DOHH2 (cell line): ENCODE measurements around the gene ZFPM1.

ENCODE experiments used
- H3F3A ChIP-seq: fragments of 200-600 bp; sonication (generic), shearing (Covaris generic); 2 replicates; pipeline ENCODE4 v1.6.0; 2016; ENCODE audit warnings: antibody characterized with exemption, mild to moderate bottlenecking; ENCODE audit not compliant: control insufficient read depth, insufficient read depth
- H3K27ac ChIP-seq: fragments of 200-600 bp; sonication (generic); 2 replicates; pipeline ENCODE4 v1.5.1; 2014; ENCODE audit warnings: low read depth, mild to moderate bottlenecking, low read length, moderate library complexity
- H3K27me3 ChIP-seq: fragments of 200-600 bp; sonication (generic); 2 replicates; pipeline ENCODE4 v1.6.1; 2014; ENCODE audit warnings: mild to moderate bottlenecking, low read length, mixed read lengths; ENCODE audit not compliant: control insufficient read depth
- H3K36me3 ChIP-seq: fragments of 200-600 bp; sonication (generic); 2 replicates; pipeline ENCODE4 v1.6.1; 2014; ENCODE audit warnings: mild to moderate bottlenecking, low read length, moderate library complexity, mixed read lengths; ENCODE audit not compliant: control insufficient read depth
- H3K4me1 ChIP-seq: fragments of 200-600 bp; sonication (generic); 2 replicates; pipeline ENCODE4 v1.6.1; 2014; ENCODE audit warnings: mild to moderate bottlenecking, low read length, mixed read lengths; ENCODE audit not compliant: control insufficient read depth
- H3K4me2 ChIP-seq: fragments of 200-600 bp; sonication (generic); 2 replicates; pipeline ENCODE4 v1.6.0; 2014; ENCODE audit warnings: mild to moderate bottlenecking, low read length, moderate library complexity
- H3K4me3 ChIP-seq: fragments of 200-600 bp; sonication (generic); 2 replicates; pipeline ENCODE4 v1.5.1; 2014; ENCODE audit warnings: mild to moderate bottlenecking, low read length, mixed read lengths
- H3K79me2 ChIP-seq: fragments of 200-600 bp; sonication (generic); 2 replicates; pipeline ENCODE4 v1.6.1; 2014; ENCODE audit warnings: mild to moderate bottlenecking, low read length, mixed read lengths; ENCODE audit not compliant: control insufficient read depth
- H3K9me2 ChIP-seq: fragments of 200-600 bp; sonication (generic); replicated peaks from 2 replicates; pipeline ENCODE4 v1.6.1; 2014; ENCODE audit warnings: mild to moderate bottlenecking, low read length, mixed read lengths; ENCODE audit not compliant: control insufficient read depth
- H3K9me3 ChIP-seq: fragments of 200-600 bp; sonication (generic); 2 replicates; pipeline ENCODE4 v1.6.1; 2014; ENCODE audit warnings: antibody characterized with exemption, low read length, mixed read lengths; ENCODE audit not compliant: control insufficient read depth, insufficient read depth
- H4K20me1 ChIP-seq: fragments of 200-600 bp; sonication (generic); 2 replicates; pipeline ENCODE4 v1.6.0; 2014; ENCODE audit warnings: low read depth, mild to moderate bottlenecking, antibody characterized with exemption, low read length, moderate library complexity; ENCODE audit not compliant: control insufficient read depth, insufficient read depth
- CTCF ChIP-seq: fragments of 200-600 bp; sonication (generic); IDR thresholded peaks from one replicate; pipeline ENCODE4 v1.5.1; 2014; ENCODE audit warnings: antibody characterized with exemption, mild to moderate bottlenecking, low read depth, low read length; ENCODE audit not compliant: poor library complexity, severe bottlenecking
- EZH2phosphoT487 ChIP-seq: fragments of 200-600 bp; sonication (generic); IDR thresholded peaks from 2 replicates; pipeline ENCODE4 v1.6.1; 2017; ENCODE audit warnings: borderline replicate concordance, mild to moderate bottlenecking, antibody characterized with exemption, low read length, moderate library complexity, mixed read lengths

ZFPM1 gene

GRCh38 chr16:88554711-88555264, 101.7 kb downstream of the ZFPM1 start:
- Histone ChIP-seq H3K27ac (no peak overlapping the region), H3K9me3 (peaks cover 2% of the 10 kb centered on the region; the same call in 1 of the 2 replicates), H3K4me1 (peaks cover 95% of the 10 kb centered on the region), H3F3A (peaks cover 3% of the 10 kb centered on the region; the same call in 1 of the 2 replicates), H3K4me2 (peak overlapping the region; percentile 23), H3K9me2 (no peaks in the 10 kb centered on the region), H3K27me3 (no peaks in the 10 kb centered on the region), H3K79me2 (no peaks in the 10 kb centered on the region), H3K4me3 (no peak overlapping the region), H4K20me1 (no peaks in the 10 kb centered on the region), H3K36me3 (no peaks in the 10 kb centered on the region)
- TF ChIP-seq CTCF = no peak

- Histone ChIP-seq H3F3A (peaks cover 3% of the 10 kb centered on the region; the same call in 1 of the 2 replicates), H3K4me3 (peak overlapping the region; percentile 28; the same call in 1 of the 2 replicates), H3K4me1 (peaks cover 79% of the 10 kb centered on the region), H3K36me3 (no peaks in the 10 kb centered on the region), H3K27ac (peak overlapping the region; percentile 61), H3K79me2 (no peaks in the 10 kb centered on the region), H4K20me1 (no peaks in the 10 kb centered on the region), H3K9me3 (peaks cover 2% of the 10 kb centered on the region; the same call in 1 of the 2 replicates), H3K4me2 (peak overlapping the region; percentile 64), H3K27me3 (no peaks in the 10 kb centered on the region), H3K9me2 (no peaks in the 10 kb centered on the region)
- TF ChIP-seq EZH2phosphoT487 (no peak), CTCF (no peak)
Observed at GRCh38 chr16:88556294-88556988, 103.4 kb downstream of the ZFPM1 start.

- H3K27ac ChIP-seq = no peak overlapping the region
- no peaks in the 10 kb centered on the region for H3K9me2 ChIP-seq
- no peaks in the 10 kb centered on the region for H3K36me3 ChIP-seq
- H3K4me2 ChIP-seq = peak overlapping the region; percentile 8
- H3K4me3 ChIP-seq = peak overlapping the region; percentile 31; the same call in 1 of the 2 replicates
- H3K79me2 ChIP-seq = no peaks in the 10 kb centered on the region
- TF ChIP-seq EZH2phosphoT487 (no peak), CTCF (peak; percentile 69)
- peaks cover 2% of the 10 kb centered on the region; the same call in 1 of the 2 replicates for H3K9me3 ChIP-seq
- H3F3A ChIP-seq = peaks cover 3% of the 10 kb centered on the region; the same call in 1 of the 2 replicates
- H3K4me1 ChIP-seq = peaks cover 60% of the 10 kb centered on the region
- H3K27me3 ChIP-seq = no peaks in the 10 kb centered on the region
- H4K20me1 ChIP-seq = no peaks in the 10 kb centered on the region
Observed at GRCh38 chr16:88558457-88559442, 105.7 kb downstream of the ZFPM1 start.
